KBM-7 (cell line): ENCODE data around the gene RAP1GDS1.
"Not testable (repeated sequence)": the region's sequence is repeated elsewhere in the genome, so short reads cannot be mapped to it uniquely, and the experiment has no call there.

ENCODE experiments used
- DNase-seq: peaks from one replicate; pipeline ENCODE4 v3.0.0-alpha.2; 2015
- in situ Hi-C: fragments of 300-500 bp; cut with MboI; formaldehyde crosslinking; loops from 2 replicates; pipeline ENCODE4 v1.14.3; 2020; ENCODE audit warnings: low sequenced_read_pairs, low pct_unique_long_range_greater_than_20kb, mixed read lengths

The RAP1GDS1 gene

GRCh38 chr4:98466868-98467599, 205.8 kb downstream of the RAP1GDS1 start:
- in situ Hi-C loops = no loop called here

GRCh38 chr4:98467627-98468072, 206.5 kb downstream of the RAP1GDS1 start:
- peak; percentile 74 for DNase-seq
- in situ Hi-C loops = no loop called here

More at GRCh38 chr4:98466868-98467599, 205.8 kb downstream of the RAP1GDS1 start:
- DNase-seq = no peak

GRCh38 chr4:98468709-98469108, 207.5 kb downstream of the RAP1GDS1 start:
- DNase-seq = no peak
- in situ Hi-C loops = no loop called here

- no peak for DNase-seq
- in situ Hi-C loops = no loop called here
Measured at GRCh38 chr4:98469771-98470170, 208.6 kb downstream of the RAP1GDS1 start.

GRCh38 chr4:98470366-98470765, 209.2 kb downstream of the RAP1GDS1 start:
- DNase-seq = no peak
- in situ Hi-C loops = no loop called here

GRCh38 chr4:98470831-98471230, 209.6 kb downstream of the RAP1GDS1 start:
- in situ Hi-C loops = no loop called here
- peak; percentile 65 for DNase-seq

- no peak for DNase-seq
- in situ Hi-C loops = no loop called here
Measured at GRCh38 chr4:98473046-98473445, 211.9 kb downstream of the RAP1GDS1 start.

- no peak for DNase-seq
- in situ Hi-C loops = no loop called here
Measured at GRCh38 chr4:98474408-98474844, 213.2 kb downstream of the RAP1GDS1 start.

- in situ Hi-C loops = no loop called here
- DNase-seq = no peak
Measured at GRCh38 chr4:98476891-98477290, 215.7 kb downstream of the RAP1GDS1 start.

GRCh38 chr4:98479590-98479989, 218.4 kb downstream of the RAP1GDS1 start:
- DNase-seq, in situ Hi-C loops: not testable (repeated sequence)

- in situ Hi-C loops = no loop called here
Measured at GRCh38 chr4:98480535-98480934, 219.4 kb downstream of the RAP1GDS1 start.

GRCh38 chr4:98481167-98481566, 220.0 kb downstream of the RAP1GDS1 start:
- in situ Hi-C loops = no loop called here
- no peak for DNase-seq

More at GRCh38 chr4:98480535-98480934, 219.4 kb downstream of the RAP1GDS1 start:
- no peak for DNase-seq

GRCh38 chr4:98482503-98482846, 221.3 kb downstream of the RAP1GDS1 start:
- no peak for DNase-seq
- in situ Hi-C loops = no loop called here

- DNase-seq = no peak
- in situ Hi-C loops = no loop called here
Measured at GRCh38 chr4:98482847-98483806, 221.9 kb downstream of the RAP1GDS1 start.

GRCh38 chr4:98484031-98484430, 222.8 kb downstream of the RAP1GDS1 start:
- in situ Hi-C loops = no loop called here
- DNase-seq = no peak

- DNase-seq = no peak
- in situ Hi-C loops = no loop called here
Measured at GRCh38 chr4:98485816-98486345, 224.7 kb downstream of the RAP1GDS1 start.

- DNase-seq = no peak
- in situ Hi-C loops = no loop called here
Measured at GRCh38 chr4:98490251-98490650, 229.1 kb downstream of the RAP1GDS1 start.

- DNase-seq = no peak
- in situ Hi-C loops = no loop called here
Measured at GRCh38 chr4:98491899-98492559, 230.8 kb downstream of the RAP1GDS1 start.

- no peak for DNase-seq
- in situ Hi-C loops = no loop called here
Measured at GRCh38 chr4:98493296-98493695, 232.1 kb downstream of the RAP1GDS1 start.
